ENCODE data around the gene OR10V1.
A peak's percentile ranks its signal among the peaks of the same experiment; 100 is the strongest.

Gene OR10V1

DNA sequence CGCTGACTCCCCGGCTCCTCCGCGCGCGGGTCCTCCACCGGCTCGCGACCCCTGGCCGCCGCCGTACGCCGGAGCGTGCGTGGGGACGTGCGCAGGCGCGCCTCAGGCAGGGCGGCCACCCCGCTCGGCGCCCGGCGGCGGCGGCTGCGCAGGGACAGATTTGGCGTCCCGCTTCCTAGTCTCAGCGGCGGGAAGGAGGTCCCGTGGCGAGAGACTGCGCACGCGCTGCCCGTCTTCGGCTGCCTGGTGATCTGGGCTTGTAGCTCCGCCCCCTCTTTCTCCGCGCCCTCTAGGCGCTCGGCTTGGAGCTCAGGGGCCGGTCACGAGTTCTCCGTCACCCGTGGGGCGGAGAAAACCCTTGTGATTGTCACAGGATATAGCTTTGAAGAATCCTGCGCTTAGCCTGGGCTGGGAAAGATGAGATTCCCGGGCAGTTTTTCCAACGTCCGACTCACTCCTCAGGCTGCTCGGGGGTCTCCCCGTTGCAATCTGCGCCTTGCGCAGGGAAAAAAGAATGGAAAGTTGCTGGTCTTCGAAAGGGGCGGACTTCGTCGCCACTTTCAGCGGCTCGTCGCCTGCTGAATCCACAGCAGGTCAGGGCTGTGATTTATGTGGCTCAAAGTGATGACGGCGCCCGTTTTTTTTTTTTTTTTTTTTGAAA lies 44.6 kb downstream of the OR10V1 start, which contains the start of gene PATL1:
Gene PATL1, minus strand, starts transcription at position 88 of the 661 bp plus-strand sequence. CDS start 142 bp downstream, outside the sequence.
- DNase-seq (ENCODE audit: low read depth, low spot score) = peak; percentile 97

DNA sequence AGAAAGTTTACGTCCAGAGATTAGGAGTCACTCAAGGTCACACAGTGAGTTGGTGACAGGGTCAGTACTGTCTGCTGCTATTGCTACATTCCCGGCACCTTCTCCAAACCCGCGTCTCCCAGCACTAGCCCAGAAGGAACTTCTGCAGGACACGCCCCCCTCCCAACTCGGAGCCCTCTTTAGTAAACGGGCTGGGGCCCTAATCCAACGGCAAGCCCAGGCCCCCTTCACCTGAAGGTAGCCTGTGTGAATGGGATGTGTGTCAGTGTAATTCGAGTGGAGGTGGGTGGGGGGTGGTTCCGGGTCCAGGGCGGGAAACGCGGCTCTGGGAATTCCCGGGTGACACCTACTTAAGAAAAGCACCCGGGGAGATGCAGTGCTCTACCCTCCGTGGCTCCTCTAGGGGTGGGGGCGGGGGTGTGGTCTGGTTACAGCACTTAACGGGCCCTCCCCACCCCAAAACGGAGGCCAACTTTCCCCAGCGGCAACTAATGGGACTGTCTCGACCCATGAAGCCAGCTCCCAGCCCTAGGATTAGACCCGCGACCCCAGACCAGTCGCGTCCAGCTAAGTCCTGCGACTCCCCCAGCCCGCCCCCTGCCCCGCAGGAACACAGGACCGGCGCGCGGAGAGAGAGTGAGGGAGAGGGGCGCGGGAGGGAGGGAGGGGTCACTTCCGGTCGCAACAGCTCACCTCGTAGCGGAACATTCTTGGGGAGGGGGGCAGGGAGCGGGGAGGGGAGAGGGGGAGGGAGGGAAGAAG lies 45.3 kb downstream of the OR10V1 start:
- peak; percentile 31 for DNase-seq (ENCODE audit: low read depth, low spot score)

DNA sequence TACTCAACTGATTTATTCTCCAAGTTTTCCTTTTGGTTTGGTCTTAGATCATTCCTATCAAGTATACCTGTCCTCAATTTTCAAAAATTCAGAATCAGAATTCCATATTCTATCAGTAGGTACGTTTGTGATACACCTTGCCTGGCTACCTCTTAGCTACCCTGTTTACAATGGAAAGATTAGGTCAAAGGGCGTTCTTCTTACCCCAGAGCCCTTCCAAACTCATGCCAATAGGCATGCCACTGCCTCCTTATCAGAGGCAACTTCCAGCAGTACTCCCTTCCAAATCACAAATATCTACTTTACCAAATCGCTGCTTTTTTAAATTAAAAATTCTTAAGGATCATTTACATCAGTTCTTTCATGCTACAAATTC lies 45.8 kb downstream of the OR10V1 start:
- DNase-seq (ENCODE audit: low read depth, low spot score) = no peak

DNA sequence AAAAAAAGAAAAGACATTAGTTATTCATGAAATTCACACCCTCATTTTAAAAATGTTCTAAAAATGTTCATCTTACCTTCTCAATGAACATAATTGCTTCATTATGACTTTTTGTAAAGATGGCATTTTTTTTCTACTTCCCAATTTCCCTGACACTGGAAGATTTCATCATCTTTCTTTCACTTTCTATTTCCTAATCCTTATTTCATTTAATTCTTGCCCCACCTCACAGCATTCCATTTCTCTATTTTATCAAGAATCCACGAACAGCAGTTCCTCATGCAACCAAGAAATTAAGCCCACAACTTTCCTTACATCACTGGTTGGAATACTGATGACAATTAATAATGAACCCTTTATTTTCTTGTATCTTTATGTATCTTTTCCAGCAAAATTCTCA lies 46.7 kb downstream of the OR10V1 start:
- no peak for DNase-seq (ENCODE audit: low read depth, low spot score)

All from activated CD4-positive, CD25-positive, alpha-beta regulatory T cell treated with anti-CD3 and anti-CD28 coated beads, Interleukin-2, amount 50 U/mL, for 16 hours (primary cell).